ENCODE measurements around the gene CEP131.

Gene CEP131

DNA sequence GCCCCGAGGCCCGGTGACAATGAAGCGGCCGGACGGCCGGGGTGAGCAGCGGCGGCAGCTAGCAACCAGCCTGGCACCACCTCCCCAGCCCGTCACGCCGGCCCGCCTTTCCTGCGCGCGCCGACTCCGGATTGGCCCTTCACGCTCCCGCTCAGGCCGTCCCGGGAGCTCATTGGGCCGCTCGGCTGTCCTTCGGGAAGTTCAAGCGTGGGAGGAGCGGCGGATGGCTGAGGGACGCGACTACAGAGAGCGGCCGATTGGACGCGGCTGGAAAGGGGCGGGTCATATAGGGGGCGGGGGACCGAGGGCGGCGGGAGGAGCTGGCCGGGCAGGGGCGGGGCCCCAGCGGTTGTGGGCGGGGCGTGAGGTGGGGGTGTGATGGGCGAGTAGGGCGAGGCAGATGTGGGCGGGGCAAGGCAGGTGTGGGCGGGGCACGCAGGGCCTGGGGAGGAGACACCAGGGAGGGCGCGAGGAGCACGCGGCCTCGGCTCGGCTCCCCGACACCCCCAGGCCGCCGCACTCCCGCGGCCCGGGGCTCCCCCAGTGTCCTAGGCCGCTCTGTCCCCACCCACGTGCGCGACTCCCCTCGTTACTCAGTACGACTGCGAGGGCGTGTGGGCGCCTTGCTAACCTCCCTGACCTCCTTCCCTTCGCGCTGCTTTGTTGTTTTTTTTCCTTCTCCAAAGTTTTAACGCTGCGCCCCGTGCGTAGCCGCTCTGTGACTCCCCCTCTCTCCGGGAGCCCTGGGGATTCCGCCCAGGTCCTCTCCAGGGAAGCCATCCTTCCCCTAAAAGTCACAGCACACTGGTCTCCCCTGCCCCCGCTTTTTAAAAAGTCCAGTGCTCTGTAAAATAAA, at the start of gene CEP131:
Gene CEP131, minus strand, starts transcription at position 60 of the 856 bp plus-strand sequence. CDS start 2,909 bp downstream, outside the sequence.
- DNase-seq, result peak; percentile 99

GRCh38 chr17:81271226-81271625, 48.5 kb upstream of the CEP131 start:
- DNase-seq, result no peak

DNA sequence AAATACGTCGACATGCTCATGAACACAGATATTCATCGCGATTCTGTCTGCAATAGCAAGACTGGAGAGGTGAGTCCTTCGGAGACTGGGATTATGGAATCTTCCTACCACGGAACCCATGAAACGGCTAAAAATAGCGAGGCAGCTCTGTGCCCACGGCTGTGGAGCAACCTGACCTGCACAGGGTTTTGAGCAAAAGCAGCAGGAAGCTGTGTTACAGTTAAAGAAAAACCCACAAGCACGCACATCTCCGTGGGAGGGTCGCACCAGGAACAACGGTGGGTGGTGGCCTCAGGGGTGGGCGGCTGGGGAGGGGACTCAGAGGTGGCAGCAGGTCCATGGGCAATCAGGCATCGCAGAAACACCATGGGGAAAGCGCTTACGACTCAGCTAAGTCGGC, 47.5 kb upstream of the CEP131 start:
- no peak for DNase-seq

DNA sequence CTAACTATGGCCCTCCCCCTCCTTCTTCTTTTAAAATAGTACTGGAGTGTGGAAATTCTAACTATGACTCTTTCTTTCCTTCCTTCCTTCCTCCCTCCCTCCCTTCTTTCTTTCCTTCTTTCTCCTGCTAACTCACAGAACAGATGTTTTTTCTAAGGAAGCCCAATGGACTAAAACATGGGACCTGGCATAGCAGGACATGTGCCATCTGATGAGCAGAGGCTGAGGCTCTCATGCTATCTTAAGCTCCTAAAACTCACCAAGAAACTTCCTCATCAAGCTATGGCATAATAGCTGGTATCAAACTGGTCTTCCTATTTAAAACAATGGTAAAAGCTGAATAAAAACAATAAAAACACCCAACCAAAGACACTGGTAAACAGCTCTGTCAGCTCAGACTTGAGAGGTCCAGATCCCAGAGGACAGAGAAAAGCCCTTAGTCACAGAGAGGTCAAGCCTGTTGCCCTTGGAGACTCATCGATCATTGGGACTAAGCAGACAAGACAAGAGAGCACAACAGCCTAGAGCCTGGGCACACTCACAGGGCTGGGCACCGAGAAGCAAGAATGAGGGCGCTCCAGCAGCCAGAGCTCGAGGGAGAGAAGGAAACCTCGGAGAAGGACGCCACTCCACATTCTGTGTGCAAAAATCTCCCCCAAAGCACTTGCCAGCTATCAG, 44.8 kb upstream of the CEP131 start:
- no peak for DNase-seq

DNA sequence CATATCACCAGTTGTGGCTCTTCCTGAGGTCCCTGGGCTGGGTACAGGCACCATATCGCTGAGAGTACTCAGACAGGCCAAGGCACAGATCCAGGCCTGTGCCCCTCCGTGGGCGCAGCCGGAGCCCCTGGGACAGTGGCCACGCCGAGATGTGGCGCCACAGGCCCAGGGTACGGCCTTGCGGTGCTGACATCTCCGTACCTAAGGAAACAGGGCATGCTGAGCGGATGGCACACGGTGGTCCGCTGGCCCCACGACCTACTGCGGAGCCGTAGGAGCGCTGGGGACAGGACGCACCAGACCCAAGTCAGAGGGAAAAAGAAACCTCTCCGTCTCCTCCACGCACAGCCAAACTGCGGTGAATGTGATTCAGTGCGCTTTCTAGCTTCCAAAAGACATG, 42.8 kb upstream of the CEP131 start:
- DNase-seq, result no peak

DNA sequence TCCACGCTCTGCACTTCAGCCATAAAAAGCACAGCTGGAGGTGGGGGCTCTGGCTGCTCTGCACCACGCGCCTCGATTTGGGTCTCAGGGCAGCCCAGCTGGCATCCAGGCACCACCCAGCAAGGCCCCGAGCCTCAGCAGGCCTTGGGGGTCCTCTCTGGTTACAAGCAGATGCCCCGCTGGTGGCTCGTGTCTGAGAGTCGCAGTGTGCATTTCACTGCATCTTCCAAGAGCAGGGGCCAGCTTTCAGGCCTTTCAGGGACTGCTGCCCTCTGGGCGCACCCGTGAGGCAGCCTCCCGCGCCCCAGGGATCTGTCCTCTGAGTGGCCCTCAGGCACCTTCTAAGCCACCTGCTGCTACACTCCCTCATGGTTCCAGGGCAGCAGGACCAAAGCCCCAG, 41.9 kb upstream of the CEP131 start:
- DNase-seq, result no peak

DNA sequence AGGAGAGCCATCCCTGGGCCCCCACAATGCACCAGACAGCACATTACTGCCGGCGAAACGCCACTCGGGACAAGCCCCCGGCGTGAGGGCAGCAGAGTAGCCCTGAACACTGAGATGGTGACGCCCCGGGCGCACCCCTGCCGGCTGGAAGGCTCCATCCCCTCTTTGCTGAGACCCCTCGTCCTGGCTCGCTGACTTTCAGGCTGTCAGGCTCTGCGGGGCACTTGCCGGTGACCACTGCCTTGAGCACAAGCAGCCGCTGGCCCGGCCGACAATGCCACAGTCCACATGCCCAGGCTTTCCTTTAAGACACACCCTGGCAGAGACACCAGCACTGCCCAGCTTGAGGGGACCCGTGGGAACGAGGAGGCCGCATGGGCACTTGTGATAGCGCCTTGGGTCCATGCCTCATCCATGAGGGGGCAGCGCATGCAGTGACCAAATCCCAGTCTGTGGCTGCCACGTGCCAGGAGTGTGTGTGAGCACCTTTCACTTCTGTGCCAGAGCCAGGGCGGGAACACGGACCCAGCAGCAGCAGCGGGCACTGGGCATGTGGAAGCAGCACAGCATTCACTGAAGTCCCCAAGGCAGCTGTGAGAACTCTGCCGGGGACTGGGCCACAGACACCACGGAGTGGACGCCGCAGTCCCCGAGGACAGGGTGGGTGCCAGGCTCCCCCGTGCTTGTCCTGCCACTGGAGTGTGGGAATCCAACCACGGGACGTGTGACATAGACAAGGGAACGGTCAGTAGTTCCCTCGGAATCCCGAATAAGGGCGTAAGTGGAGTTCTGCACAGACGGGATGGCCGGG, 40.8 kb upstream of the CEP131 start:
- no peak for DNase-seq

DNA sequence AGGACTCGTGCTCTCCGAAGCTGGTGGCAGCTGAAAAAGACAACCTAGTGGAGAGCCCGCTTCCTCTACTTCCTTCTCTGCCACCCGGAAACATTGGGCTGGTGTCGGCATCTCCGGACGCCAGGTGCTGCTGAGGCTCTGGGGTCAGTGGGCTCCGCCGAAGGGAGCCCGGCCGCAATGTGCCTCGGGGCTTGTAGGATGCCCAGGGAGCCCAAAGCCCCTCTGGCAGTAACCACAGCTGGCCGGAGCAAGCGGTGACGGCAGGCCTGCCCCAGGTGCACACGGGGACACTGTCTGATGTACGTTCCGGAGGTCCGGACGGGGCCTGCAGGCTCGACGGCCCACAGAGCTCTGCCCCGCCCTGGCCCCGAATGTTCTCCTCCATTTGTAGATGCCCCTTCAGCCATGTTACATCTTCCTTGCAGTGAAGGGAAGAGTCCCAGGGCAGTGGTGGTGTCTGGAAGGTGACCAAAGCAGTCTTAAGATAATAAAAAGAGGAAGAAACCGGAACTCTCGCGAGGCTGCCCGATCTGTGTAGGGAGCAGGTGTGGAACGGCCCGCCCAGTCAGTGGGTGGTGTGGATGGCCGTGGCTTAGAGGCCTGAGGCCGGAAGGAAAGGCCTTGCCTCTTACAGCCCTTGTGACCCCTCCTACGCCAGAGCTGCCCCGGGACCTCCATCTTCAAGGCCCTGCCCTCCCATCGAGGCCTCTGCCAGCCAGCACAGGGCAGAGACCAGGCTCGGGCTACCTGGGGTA, 39.0 kb upstream of the CEP131 start:
- DNase-seq, result no peak

- no peak for DNase-seq
These were observed 38.3 kb upstream of the CEP131 start for GRCh38 chr17:81261096-81261495.

GRCh38 chr17:81260641-81261040, 37.9 kb upstream of the CEP131 start:
- DNase-seq, result no peak

DNA sequence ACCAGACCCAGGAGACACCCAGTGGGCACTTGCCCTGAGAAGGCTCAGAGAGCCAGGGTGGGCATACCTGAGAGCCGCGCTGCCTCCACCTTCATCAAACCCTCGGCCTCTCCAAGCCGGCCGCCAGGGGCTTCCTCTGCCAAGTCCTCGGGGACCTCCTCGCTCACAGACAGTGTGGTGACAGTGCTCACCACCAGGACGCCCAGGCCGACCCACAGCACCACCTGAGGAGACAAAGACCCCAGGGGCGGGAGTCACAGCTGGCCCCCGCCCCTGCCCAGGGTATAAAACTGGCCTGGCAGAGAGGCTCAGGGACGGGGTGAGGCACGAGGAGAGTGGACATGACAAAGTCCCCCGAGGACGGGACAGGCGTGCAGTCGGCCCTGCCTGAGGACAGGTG, 37.4 kb upstream of the CEP131 start:
- DNase-seq, result no peak

- no peak for DNase-seq
These were observed 36.4 kb upstream of the CEP131 start for GRCh38 chr17:81259058-81259605.

DNA sequence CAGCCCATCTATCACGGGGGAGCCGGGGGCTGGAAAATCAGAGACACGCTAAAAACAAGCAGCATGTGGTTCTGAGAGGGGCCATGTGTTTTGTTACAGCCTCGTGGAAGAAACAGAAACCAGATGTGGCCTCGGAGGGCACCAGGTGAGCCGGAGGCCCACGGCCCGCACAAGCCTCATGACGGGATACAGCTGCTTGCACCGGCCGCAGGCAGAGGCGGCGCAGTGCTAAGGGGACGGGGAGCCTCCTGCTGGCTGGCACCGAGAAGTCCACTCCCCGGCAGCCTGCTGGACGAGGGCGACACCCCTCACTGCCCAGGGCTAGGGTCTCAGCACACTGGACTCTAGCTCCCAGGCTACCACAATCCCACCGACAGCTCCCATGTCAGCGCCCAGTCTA, 35.5 kb upstream of the CEP131 start:
- DNase-seq, result no peak

DNA sequence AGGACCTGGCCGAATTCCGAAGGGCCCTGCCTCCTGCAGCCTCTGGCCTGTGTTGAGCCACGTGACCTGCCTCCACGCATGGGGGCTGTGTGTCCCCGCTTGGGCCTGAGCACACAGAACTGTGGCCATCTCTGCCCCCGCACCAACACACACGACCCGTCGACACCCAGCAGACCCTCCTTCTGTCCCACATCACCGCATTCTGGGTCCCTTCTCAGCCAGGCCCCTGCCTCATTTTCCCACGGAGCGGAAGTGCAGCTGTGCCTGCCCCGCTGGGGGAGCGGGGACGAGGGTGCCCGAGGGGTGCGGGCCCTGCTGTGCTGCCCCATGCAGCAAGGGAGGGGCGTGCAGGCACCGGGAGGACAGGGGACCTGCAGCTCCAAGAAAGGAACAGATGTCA, 34.8 kb upstream of the CEP131 start:
- DNase-seq, result no peak

DNA sequence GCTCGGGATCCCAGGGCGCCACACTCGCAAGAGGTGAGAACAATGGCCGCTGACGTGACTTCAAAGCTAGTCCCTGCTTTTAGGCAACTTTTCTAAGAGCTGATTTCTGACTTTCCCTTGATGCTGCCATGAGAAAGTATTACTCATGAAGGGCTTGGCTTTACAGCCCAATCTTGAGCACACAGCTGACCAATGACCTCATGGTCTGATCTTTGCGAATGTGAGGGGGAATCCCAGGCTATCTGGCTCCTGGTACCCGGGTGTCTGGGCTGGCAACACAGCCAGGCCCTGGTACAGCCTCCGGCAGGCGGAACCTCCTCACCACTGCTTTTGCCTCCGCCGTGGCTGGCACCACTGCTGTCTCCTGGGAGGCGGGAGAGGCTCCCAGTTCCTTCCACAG, 33.9 kb upstream of the CEP131 start:
- DNase-seq, result peak; percentile 75

DNA sequence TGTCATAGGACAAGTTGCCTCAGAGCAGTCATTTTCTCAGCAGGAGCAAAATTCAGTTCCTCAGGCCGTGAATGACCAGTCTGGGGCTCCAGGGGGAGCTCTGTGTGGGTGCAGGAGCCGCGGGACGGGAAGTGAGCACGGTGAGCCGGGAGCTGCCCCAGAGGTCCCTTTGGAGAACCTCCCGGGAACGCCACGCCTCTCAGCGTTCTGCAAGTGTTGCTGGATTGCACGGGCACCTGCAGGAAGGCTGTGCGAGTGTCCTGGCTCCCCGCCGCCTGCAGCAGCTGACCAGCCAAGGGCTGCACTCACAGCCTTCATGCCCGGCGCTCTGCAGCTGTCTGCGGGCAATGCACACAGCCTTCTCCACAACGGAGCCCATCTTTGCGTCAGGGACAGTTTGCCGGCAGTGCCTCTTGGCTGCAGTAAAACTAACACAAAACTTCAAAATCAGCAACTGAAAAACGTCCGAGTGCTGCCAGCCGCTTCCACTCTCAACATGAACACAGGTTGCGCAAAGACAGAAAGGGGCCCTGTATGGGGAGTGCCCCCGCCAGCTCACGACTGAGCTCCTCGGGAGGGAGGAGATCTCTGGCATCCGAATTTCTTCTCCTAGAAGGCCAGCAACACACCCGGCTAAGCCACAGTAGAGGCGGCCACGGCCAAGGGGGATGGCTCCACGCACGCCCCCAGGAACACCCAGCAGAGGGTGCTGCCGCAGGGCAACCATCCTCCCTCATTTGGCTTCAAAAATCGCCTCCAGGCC, 32.4 kb upstream of the CEP131 start:
- DNase-seq, result peak; percentile 86

- peak; percentile 28 for DNase-seq
These were observed 30.8 kb upstream of the CEP131 start for GRCh38 chr17:81253358-81254131.

DNA sequence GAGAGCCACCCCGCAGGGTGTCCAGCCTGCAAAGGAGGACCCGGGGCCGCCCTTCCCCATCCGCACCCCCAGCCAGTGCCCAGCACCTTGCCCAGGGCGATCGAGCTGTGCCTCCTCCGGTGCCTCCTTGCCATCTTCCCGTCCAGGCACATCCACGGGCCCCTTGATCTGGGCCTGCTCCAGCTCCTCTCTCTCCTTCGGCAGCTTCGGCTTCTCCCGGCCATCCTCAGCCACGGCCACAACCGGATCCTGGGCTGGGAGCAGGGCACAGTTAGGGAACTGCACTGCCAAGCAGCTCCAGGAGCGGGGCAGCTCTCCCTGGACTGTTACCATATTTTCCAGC, 30.2 kb upstream of the CEP131 start:
- no peak for DNase-seq

DNA sequence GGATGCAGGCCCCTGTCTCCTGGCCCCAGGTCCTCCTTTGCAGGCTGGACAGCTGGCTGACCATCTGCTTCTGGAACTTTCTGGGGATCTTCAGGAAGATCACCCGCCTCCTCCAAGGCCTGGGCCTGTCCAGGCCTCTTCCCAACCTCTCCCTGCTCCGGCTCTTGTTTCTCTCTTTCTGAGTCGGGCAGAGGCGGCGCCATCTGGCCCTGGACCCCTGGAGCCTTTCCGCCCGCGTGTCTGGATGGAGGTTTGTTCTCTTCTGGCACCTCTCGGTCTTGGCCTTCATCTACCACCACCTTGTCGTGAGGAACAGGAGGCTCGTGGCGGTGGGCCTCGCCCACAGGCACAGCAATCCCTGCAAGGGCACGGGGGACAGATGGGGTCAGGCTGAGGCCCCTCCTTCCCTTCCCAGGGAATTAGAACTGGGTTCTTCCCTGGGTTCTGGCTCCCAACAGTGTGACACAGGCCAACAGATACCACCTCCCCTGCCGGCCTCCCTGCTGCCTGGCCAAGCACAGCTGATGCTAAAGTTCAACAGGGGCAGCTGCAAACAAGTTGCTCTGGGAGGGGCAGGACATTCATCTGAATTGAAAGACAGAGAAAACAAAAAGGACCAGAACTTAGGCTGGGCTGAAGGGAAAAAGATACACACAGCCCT, 29.7 kb upstream of the CEP131 start:
- DNase-seq, result no peak

DNA sequence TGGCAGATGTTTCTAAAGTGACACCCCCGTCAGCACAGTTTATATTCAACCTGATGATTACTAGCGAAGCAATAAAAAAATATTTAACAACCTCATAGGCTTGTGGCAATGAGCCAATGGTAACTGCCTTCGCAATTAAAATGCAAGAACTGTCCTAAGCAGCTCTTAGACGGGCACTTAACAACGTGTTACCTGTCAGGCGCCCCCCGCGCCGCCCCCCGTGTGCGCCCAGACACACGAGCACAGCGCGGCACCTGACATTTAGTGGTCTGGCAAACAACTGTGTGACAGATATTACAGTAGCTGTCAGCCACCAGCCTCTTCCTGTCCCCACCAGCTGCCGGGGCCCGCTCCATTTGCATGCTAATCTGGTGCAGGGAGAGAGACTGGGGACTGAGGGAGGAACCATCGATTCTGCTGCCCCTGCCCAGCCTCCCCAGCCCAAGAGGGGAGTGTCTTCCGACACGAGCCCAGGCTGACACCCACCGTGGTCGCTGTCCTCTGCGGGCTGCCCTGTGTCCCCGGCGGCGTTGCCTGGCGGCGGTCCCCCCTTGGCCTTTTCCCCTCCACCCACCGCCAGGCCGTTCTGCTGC, 29.0 kb upstream of the CEP131 start:
- DNase-seq, result no peak

All from inflammatory macrophage treated with lipopolysaccharide for 4 hours (primary cell).